ENCODE data around the gene SLAIN2. TPM values are rescaled to one million over a fixed set of nuclear protein-coding genes. Genes with fewer than 3 reads are reported as not detected.

SLAIN2 gene
- total and polyA plus RNA-seq, 2 experiments from 2014 or later = 21.9 to 27.9 TPM

DNA sequence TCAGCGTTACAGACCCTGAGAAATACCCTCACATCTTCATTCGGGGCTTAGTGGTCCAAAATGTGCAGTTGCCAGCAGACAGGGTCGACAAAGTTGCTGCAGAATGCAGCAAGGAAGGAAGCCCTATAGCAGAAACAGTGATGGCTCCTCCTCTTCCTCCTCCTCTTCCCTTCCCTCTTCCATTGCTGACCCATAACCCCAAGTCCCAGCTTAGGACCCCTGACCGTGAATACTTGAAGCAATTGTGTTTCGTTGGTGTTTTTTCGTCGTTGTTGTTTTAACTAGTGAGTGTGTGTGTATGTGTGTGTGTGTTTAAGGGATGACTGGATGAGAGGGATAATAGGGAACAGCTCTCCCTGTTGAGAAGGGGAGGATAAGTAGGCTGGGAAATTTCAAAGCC, 69.5 kb downstream of the SLAIN2 start:
- DNase-seq (ENCODE audit: low spot score) (peak; percentile 9), ATAC-seq (peak; percentile 74)
- Histone ChIP-seq H3K27me3 (ENCODE audit: insufficient read depth) (no peaks in the 10 kb centered on the region), H3K4me1 (ENCODE audit: insufficient read depth) (no peaks in the 10 kb centered on the region), H4K20me1 (replicated peaks; ENCODE audit: insufficient read depth) (peaks cover 3% of the 10 kb centered on the region; the same call in 1 of the 2 replicates), H3F3A (replicated peaks; ENCODE audit: low read depth) (no peaks in the 10 kb centered on the region), H3K4me2 (no peak overlapping the region), H3K79me2 (replicated peaks; ENCODE audit: insufficient read depth) (0 out of 2 replicates have a peak, but pooled peaks cover 4% of the 10 kb centered on the region), H3K4me3 (no peak overlapping the region), H3K36me3 (ENCODE audit: insufficient read depth) (no peaks in the 10 kb centered on the region), H3K9me2 (ENCODE audit: insufficient read depth) (no peaks in the 10 kb centered on the region), H2AFZ (no peak overlapping the region), H3K27ac (ENCODE audit: low read depth) (no peak overlapping the region)
- Mint-ChIP-seq H3K9me3 (no peaks in the 10 kb centered on the region), H3K27ac (no peak overlapping the region), H3K4me3 (no peak overlapping the region), H3K36me3 (ENCODE audit: low read depth) (peaks cover 6% of the 10 kb centered on the region; the same call in 1 of the 3 replicates), H3K4me1 (peaks cover 7% of the 10 kb centered on the region), H3K27me3 (ENCODE audit: insufficient read depth, low read depth, poor library complexity) (no peaks in the 10 kb centered on the region)
- TF ChIP-seq POLR2AphosphoS5 (IDR thresholded peaks at IDR 0.05; ENCODE audit: low read depth) (no peak), JUNB (IDR thresholded peaks at IDR 0.05; ENCODE audit: unreplicated experiment) (no peak), ZNF114 (CRISPR knock-in tag; IDR thresholded peaks at IDR 0.05) (no peak), STAT1 (IDR thresholded peaks at IDR 0.05; ENCODE audit: unreplicated experiment) (no peak), CREB1 (CRISPR knock-in tag; IDR thresholded peaks at IDR 0.05; ENCODE audit: low read depth) (no peak)
- TF ChIP-seq, protein P1, sequence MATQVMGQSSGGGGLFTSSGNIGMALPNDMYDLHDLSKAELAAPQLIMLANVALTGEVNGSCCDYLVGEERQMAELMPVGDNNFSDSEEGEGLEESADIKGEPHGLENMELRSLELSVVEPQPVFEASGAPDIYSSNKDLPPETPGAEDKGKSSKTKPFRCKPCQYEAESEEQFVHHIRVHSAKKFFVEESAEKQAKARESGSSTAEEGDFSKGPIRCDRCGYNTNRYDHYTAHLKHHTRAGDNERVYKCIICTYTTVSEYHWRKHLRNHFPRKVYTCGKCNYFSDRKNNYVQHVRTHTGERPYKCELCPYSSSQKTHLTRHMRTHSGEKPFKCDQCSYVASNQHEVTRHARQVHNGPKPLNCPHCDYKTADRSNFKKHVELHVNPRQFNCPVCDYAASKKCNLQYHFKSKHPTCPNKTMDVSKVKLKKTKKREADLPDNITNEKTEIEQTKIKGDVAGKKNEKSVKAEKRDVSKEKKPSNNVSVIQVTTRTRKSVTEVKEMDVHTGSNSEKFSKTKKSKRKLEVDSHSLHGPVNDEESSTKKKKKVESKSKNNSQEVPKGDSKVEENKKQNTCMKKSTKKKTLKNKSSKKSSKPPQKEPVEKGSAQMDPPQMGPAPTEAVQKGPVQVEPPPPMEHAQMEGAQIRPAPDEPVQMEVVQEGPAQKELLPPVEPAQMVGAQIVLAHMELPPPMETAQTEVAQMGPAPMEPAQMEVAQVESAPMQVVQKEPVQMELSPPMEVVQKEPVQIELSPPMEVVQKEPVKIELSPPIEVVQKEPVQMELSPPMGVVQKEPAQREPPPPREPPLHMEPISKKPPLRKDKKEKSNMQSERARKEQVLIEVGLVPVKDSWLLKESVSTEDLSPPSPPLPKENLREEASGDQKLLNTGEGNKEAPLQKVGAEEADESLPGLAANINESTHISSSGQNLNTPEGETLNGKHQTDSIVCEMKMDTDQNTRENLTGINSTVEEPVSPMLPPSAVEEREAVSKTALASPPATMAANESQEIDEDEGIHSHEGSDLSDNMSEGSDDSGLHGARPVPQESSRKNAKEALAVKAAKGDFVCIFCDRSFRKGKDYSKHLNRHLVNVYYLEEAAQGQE (IDR thresholded peaks at IDR 0.05; ENCODE audit: unreplicated experiment) = no peak

DNA sequence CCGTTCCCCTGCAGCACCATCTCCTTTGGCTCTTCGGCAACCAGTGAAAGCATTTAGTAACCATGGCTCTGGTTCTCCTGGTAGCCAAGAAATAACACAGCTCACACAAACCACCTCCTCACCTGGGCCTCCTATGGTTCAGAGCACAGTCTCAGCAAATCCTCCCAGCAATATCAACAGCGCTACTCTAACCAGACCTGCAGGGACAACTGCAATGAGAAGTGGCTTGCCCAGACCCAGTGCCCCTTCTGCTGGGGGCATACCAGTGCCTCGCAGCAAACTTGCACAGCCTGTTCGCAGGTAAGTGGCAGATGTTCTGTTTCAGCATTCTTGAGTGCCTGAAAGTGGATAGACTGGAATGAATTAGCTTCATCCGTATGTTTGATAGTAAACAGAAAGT, 78.8 kb downstream of the SLAIN2 start:
- Mint-ChIP-seq H3K27ac (peak overlapping the region; percentile 66), H3K27me3 (ENCODE audit: insufficient read depth, low read depth, poor library complexity) (peaks cover 2% of the 10 kb centered on the region), H3K36me3 (ENCODE audit: low read depth) (peaks cover 4% of the 10 kb centered on the region; the same call in 1 of the 3 replicates), H3K4me1 (peaks cover 18% of the 10 kb centered on the region), H3K9me3 (no peaks in the 10 kb centered on the region), H3K4me3 (no peak overlapping the region)
- no peaks in the 10 kb centered on the region for H3K27me3 ChIP-seq (ENCODE audit: insufficient read depth)
- H3K4me3 ChIP-seq = no peak overlapping the region
- no peak overlapping the region for H2AFZ ChIP-seq
- H3K27ac ChIP-seq (ENCODE audit: low read depth) = peak overlapping the region; percentile 14; the same call in 1 of the 2 replicates
- H4K20me1 ChIP-seq (replicated peaks; ENCODE audit: insufficient read depth) = no peaks in the 10 kb centered on the region
- TF ChIP-seq STAT1 (IDR thresholded peaks at IDR 0.05; ENCODE audit: unreplicated experiment) = no peak
- DNase-seq (ENCODE audit: low spot score) (peak; percentile 17), ATAC-seq (peak; percentile 73)
- H3K36me3 ChIP-seq (ENCODE audit: insufficient read depth) = no peaks in the 10 kb centered on the region
- H3K4me1 ChIP-seq (ENCODE audit: insufficient read depth) = peaks cover 8% of the 10 kb centered on the region
- H3F3A ChIP-seq (replicated peaks; ENCODE audit: low read depth) = no peaks in the 10 kb centered on the region
- no peaks in the 10 kb centered on the region for H3K9me2 ChIP-seq (ENCODE audit: insufficient read depth)
- 0 out of 2 replicates have a peak, but pooled peaks cover 3% of the 10 kb centered on the region for H3K79me2 ChIP-seq (replicated peaks; ENCODE audit: insufficient read depth)
- H3K4me2 ChIP-seq = no peak overlapping the region

DNA sequence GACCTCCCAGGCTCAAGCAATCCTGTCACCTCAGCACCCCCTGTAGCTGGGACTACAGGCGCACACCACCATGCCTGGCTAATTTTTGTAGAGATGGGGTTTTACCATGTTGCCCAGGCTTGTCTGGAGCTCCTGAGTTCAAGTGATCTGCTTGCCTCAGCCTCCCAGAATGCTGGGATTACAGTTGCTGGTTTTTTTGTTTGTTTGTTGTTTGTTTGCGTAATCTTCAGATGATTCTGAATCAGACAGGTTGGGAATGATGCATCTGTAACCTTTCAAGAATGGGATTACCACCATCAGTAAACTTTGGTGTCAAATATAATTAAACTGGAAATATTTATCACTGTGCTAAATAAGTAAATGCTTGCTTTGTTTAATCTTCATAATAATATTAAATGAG, 79.8 kb downstream of the SLAIN2 start:
- Histone ChIP-seq H3K4me2 (no peak overlapping the region), H3K79me2 (replicated peaks; ENCODE audit: insufficient read depth) (0 out of 2 replicates have a peak, but pooled peaks cover 3% of the 10 kb centered on the region), H3K9me2 (ENCODE audit: insufficient read depth) (no peaks in the 10 kb centered on the region), H4K20me1 (replicated peaks; ENCODE audit: insufficient read depth) (no peaks in the 10 kb centered on the region), H3K27me3 (ENCODE audit: insufficient read depth) (no peaks in the 10 kb centered on the region), H3K4me1 (ENCODE audit: insufficient read depth) (peaks cover 8% of the 10 kb centered on the region), H3F3A (replicated peaks; ENCODE audit: low read depth) (no peaks in the 10 kb centered on the region), H2AFZ (no peak overlapping the region), H3K27ac (ENCODE audit: low read depth) (no peak overlapping the region), H3K36me3 (ENCODE audit: insufficient read depth) (no peaks in the 10 kb centered on the region), H3K4me3 (no peak overlapping the region)
- H3K9me3 Mint-ChIP-seq = no peaks in the 10 kb centered on the region
- no peak overlapping the region for H3K4me3 Mint-ChIP-seq
- no peak for DNase-seq (ENCODE audit: low spot score)
- peaks cover 18% of the 10 kb centered on the region for H3K4me1 Mint-ChIP-seq
- H3K27ac Mint-ChIP-seq = no peak overlapping the region
- ATAC-seq = peak; percentile 33; the same call in 2 of the 3 replicates
- H3K27me3 Mint-ChIP-seq (ENCODE audit: insufficient read depth, low read depth, poor library complexity) = peaks cover 2% of the 10 kb centered on the region
- no peak for TF ChIP-seq JUNB (IDR thresholded peaks at IDR 0.05; ENCODE audit: unreplicated experiment)
- TF ChIP-seq, protein P2, sequence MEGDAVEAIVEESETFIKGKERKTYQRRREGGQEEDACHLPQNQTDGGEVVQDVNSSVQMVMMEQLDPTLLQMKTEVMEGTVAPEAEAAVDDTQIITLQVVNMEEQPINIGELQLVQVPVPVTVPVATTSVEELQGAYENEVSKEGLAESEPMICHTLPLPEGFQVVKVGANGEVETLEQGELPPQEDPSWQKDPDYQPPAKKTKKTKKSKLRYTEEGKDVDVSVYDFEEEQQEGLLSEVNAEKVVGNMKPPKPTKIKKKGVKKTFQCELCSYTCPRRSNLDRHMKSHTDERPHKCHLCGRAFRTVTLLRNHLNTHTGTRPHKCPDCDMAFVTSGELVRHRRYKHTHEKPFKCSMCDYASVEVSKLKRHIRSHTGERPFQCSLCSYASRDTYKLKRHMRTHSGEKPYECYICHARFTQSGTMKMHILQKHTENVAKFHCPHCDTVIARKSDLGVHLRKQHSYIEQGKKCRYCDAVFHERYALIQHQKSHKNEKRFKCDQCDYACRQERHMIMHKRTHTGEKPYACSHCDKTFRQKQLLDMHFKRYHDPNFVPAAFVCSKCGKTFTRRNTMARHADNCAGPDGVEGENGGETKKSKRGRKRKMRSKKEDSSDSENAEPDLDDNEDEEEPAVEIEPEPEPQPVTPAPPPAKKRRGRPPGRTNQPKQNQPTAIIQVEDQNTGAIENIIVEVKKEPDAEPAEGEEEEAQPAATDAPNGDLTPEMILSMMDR (conservative IDR thresholded peaks at IDR 0.05; ENCODE audit: low read depth in 2 of 2) = peak; percentile 13 to 44; a peak in 2 of 4 replicates
- peaks cover 4% of the 10 kb centered on the region; the same call in 1 of the 3 replicates for H3K36me3 Mint-ChIP-seq (ENCODE audit: low read depth)

All from GM23338 (cell line).